Measurements from ENCODE around the gene MFAP1.
A peak's percentile ranks its signal among the peaks of the same experiment; 100 is the strongest.
"Not testable (repeated sequence)": the region's sequence is repeated elsewhere in the genome, so short reads cannot be mapped to it uniquely, and the experiment has no call there.

Gene MFAP1

GRCh38 chr15:43824302-43825246 is at the start of gene MFAP1:
Gene MFAP1, minus strand, starts transcription at chr15:43824690. Its CDS starts 121 bp downstream, at chr15:43824569.
- DNase-seq (ENCODE audit: low read depth in 3 of 3): peak; percentile 84 to 90 (median 88)

GRCh38 chr15:43873651-43874050 is 49.2 kb upstream of the MFAP1 start:
- DNase-seq (ENCODE audit: low read depth in 3 of 3): no peak

- DNase-seq (ENCODE audit: low read depth in 3 of 3): no peak
Observed at GRCh38 chr15:43872416-43873020, 48.0 kb upstream of the MFAP1 start.

- no peak for DNase-seq (ENCODE audit: low read depth in 3 of 3)
Observed at GRCh38 chr15:43871835-43872234, 47.3 kb upstream of the MFAP1 start.

GRCh38 chr15:43868406-43868805 is 43.9 kb upstream of the MFAP1 start:
- no peak for DNase-seq (ENCODE audit: low read depth in 3 of 3)

- DNase-seq (ENCODE audit: low read depth in 3 of 3): no peak
Observed at GRCh38 chr15:43867096-43867495, 42.6 kb upstream of the MFAP1 start.

GRCh38 chr15:43866636-43867035 is 42.1 kb upstream of the MFAP1 start:
- not testable (repeated sequence) for DNase-seq (ENCODE audit: low read depth in 3 of 3)

- no peak for DNase-seq (ENCODE audit: low read depth in 3 of 3)
Observed at GRCh38 chr15:43859546-43859945, 35.1 kb upstream of the MFAP1 start.

- no peak for DNase-seq (ENCODE audit: low read depth in 3 of 3)
Observed at GRCh38 chr15:43854801-43855200, 30.3 kb upstream of the MFAP1 start.

GRCh38 chr15:43852607-43853006 is 28.1 kb upstream of the MFAP1 start:
- no peak for DNase-seq (ENCODE audit: low read depth in 3 of 3)

- DNase-seq (ENCODE audit: low read depth in 3 of 3): no peak
Observed at GRCh38 chr15:43851251-43851650, 26.8 kb upstream of the MFAP1 start.

- no peak for DNase-seq (ENCODE audit: low read depth in 3 of 3)
Observed at GRCh38 chr15:43845421-43845820, 20.9 kb upstream of the MFAP1 start.

- DNase-seq (ENCODE audit: low read depth in 3 of 3): not testable (repeated sequence)
Observed at GRCh38 chr15:43832485-43832884, 8.0 kb upstream of the MFAP1 start.

- DNase-seq (ENCODE audit: low read depth in 3 of 3): not testable (repeated sequence)
Observed at GRCh38 chr15:43831519-43832052, 7.1 kb upstream of the MFAP1 start.

- DNase-seq (ENCODE audit: low read depth in 3 of 3): not testable (repeated sequence)
Observed at GRCh38 chr15:43830691-43831275, 6.3 kb upstream of the MFAP1 start.

- DNase-seq (ENCODE audit: low read depth in 3 of 3): not testable (repeated sequence)
Observed at GRCh38 chr15:43829951-43830540, 5.6 kb upstream of the MFAP1 start.

- peak in 1 of 3 donors; percentile 12 for DNase-seq (ENCODE audit: low read depth in 3 of 3)
Observed at GRCh38 chr15:43828061-43828657, 3.7 kb upstream of the MFAP1 start.

- peak; percentile 72 to 80 (median 77) for DNase-seq (ENCODE audit: low read depth in 3 of 3)
Observed at GRCh38 chr15:43826508-43827341, 2.2 kb upstream of the MFAP1 start, which contains the start of gene WDR76. Gene WDR76, plus strand, starts transcription at chr15:43827002. Its CDS starts 31 bp downstream, at chr15:43827033.

GRCh38 chr15:43826029-43826507 is 1.6 kb upstream of the MFAP1 start:
- DNase-seq (ENCODE audit: low read depth in 3 of 3): no peak

- DNase-seq (ENCODE audit: low read depth in 3 of 3): not testable (repeated sequence)
Observed at GRCh38 chr15:43825305-43825704, 815 bp upstream of the MFAP1 start.

Data from stimulated activated CD4-positive, alpha-beta T cell treated with anti-CD3 and anti-CD28 coated beads, TNF-alpha, amount 100 ng/mL, for 48 hours (primary cell).